ENCODE data around the gene OR4B1. TPM values are rescaled to one million over a fixed set of nuclear protein-coding genes. Genes with fewer than 3 reads are reported as not detected.

Gene OR4B1
- total RNA-seq, 1 experiment from 2014 or later, result not detected

GRCh38 chr11:48170241-48171233 lies 46.1 kb upstream of the OR4B1 start:
- CTCF ChIA-PET, result no interaction called here
- POLR2A ChIA-PET (ENCODE audit: unreplicated experiment), result no interaction called here

GRCh38 chr11:48172818-48173609 lies 43.6 kb upstream of the OR4B1 start:
- Histone ChIP-seq H3K79me2 (ENCODE audit: low read length) (no peaks in the 10 kb centered on the region), H3K36me3 (ENCODE audit: low read depth, low read length) (no peaks in the 10 kb centered on the region), H3K4me2 (ENCODE audit: low read length) (no peak overlapping the region), H3K9me2 (replicated peaks; ENCODE audit: low read length) (no peaks in the 10 kb centered on the region), H3K9me3 (ENCODE audit: low read length) (no peaks in the 10 kb centered on the region), H2AFZ (ENCODE audit: low read length) (no peak overlapping the region), H3K4me3 (ENCODE audit: low read length) (no peak overlapping the region), H3K27ac (ENCODE audit: low read length) (no peak overlapping the region), H3K27me3 (ENCODE audit: low read length) (no peaks in the 10 kb centered on the region), H3F3A (ENCODE audit: low read length, unreplicated experiment) (no peaks in the 10 kb centered on the region), H3K4me1 (ENCODE audit: insufficient read depth, low read length) (no peaks in the 10 kb centered on the region), H3K9ac (ENCODE audit: low read length) (no peak overlapping the region), H4K20me1 (ENCODE audit: low read length) (no peaks in the 10 kb centered on the region)
- DNase-seq (peak; percentile 74), ATAC-seq (peak; percentile 88)
- intact Hi-C loops (cut with micrococcal nuclease), result loop anchor here (5.0 kb wide), 1 partner anchor 241 kb away; no protein-coding TSS in a partner anchor
- BruUV-seq (replicated peaks), result no TSS peak
- CTCF ChIA-PET, result no interaction called here
- TF ChIP-seq EZH2phosphoT487 (IDR thresholded peaks at IDR 0.05; ENCODE audit: borderline replicate concordance, low read length), result no peak
- TF ChIP-seq, protein P1, sequence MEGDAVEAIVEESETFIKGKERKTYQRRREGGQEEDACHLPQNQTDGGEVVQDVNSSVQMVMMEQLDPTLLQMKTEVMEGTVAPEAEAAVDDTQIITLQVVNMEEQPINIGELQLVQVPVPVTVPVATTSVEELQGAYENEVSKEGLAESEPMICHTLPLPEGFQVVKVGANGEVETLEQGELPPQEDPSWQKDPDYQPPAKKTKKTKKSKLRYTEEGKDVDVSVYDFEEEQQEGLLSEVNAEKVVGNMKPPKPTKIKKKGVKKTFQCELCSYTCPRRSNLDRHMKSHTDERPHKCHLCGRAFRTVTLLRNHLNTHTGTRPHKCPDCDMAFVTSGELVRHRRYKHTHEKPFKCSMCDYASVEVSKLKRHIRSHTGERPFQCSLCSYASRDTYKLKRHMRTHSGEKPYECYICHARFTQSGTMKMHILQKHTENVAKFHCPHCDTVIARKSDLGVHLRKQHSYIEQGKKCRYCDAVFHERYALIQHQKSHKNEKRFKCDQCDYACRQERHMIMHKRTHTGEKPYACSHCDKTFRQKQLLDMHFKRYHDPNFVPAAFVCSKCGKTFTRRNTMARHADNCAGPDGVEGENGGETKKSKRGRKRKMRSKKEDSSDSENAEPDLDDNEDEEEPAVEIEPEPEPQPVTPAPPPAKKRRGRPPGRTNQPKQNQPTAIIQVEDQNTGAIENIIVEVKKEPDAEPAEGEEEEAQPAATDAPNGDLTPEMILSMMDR (conservative IDR thresholded peaks at IDR 0.05; ENCODE audit: low read depth, low read length), result peak; percentile 87
- no peak for TF ChIP-seq EZH2 (IDR thresholded peaks at IDR 0.05; ENCODE audit: low read length, unreplicated experiment)
- POLR2A ChIA-PET (ENCODE audit: unreplicated experiment), result no interaction called here

More at GRCh38 chr11:48170241-48171233, 46.1 kb upstream of the OR4B1 start:
- Histone ChIP-seq H4K20me1 (ENCODE audit: low read length) (no peaks in the 10 kb centered on the region), H3K9me2 (replicated peaks; ENCODE audit: low read length) (no peaks in the 10 kb centered on the region), H3K9ac (ENCODE audit: low read length) (no peak overlapping the region), H3K27me3 (ENCODE audit: low read length) (no peaks in the 10 kb centered on the region), H3K4me2 (ENCODE audit: low read length) (no peak overlapping the region), H3K9me3 (ENCODE audit: low read length) (no peaks in the 10 kb centered on the region), H3K36me3 (ENCODE audit: low read depth, low read length) (peaks cover 3% of the 10 kb centered on the region; the same call in 1 of the 2 replicates), H2AFZ (ENCODE audit: low read length) (no peak overlapping the region), H3K4me1 (ENCODE audit: insufficient read depth, low read length) (no peaks in the 10 kb centered on the region), H3K79me2 (ENCODE audit: low read length) (no peaks in the 10 kb centered on the region), H3F3A (ENCODE audit: low read length, unreplicated experiment) (no peaks in the 10 kb centered on the region), H3K4me3 (ENCODE audit: low read length) (no peak overlapping the region), H3K27ac (ENCODE audit: low read length) (no peak overlapping the region)
- BruUV-seq (replicated peaks), result no TSS peak
- DNase-seq (no peak), ATAC-seq (no peak)
- intact Hi-C loops (cut with micrococcal nuclease), result loop anchor here (5.0 kb wide), 1 partner anchor 238 kb away; no protein-coding TSS in a partner anchor
- no peak for TF ChIP-seq EZH2phosphoT487 (IDR thresholded peaks at IDR 0.05; ENCODE audit: borderline replicate concordance, low read length)
- no peak for TF ChIP-seq EZH2 (IDR thresholded peaks at IDR 0.05; ENCODE audit: low read length, unreplicated experiment)
- TF ChIP-seq, protein P1 (conservative IDR thresholded peaks at IDR 0.05; ENCODE audit: low read depth, low read length), result no peak
